ENCODE results near the gene RPS27. TPM values are rescaled to one million over a fixed set of nuclear protein-coding genes. Genes with fewer than 3 reads are reported as not detected.

The RPS27 gene
- total and polyA plus RNA-seq, 2 donors (not counting 1 experiment from before 2014, with no cell fraction given): 4,812 to 15,978 TPM

- TF ChIP-seq CTCF (IDR thresholded peaks at IDR 0.05): no peak
- TF ChIP-seq EZH2 (IDR thresholded peaks at IDR 0.05; ENCODE audit: borderline replicate concordance, insufficient read depth, low read depth, low read length, poor library complexity, severe bottlenecking): no peak
- no peak overlapping the region for H3K27ac ChIP-seq (ENCODE audit: low read length in 2 of 2)
- DNase-seq (no peak), ATAC-seq (ENCODE audit: low read depth) (no peak)
- Mint-ChIP-seq H3K27ac (peak overlapping the region; percentile 75), H3K27me3 (no peaks in the 10 kb centered on the region), H3K4me3 (no peak overlapping the region), H3K9me3 (ENCODE audit: insufficient read depth) (no peaks in the 10 kb centered on the region), H3K4me1 (peaks cover 38% of the 10 kb centered on the region)
- peaks cover 0 to 28% of the 10 kb centered on the region in 2 experiments for H3K36me3 ChIP-seq (replicated peaks in 1 of 2; ENCODE audit: control extremely low read depth in 1 of 2, control insufficient read depth in 1 of 2, extremely low read depth in 1 of 2, insufficient read depth in 2 of 2, low read length in 1 of 2)
- no peaks in the 10 kb centered on the region for H3K27me3 ChIP-seq (replicated peaks in 1 of 4; ENCODE audit: control extremely low read depth in 1 of 4, control insufficient read depth in 3 of 4, insufficient read depth in 4 of 4, low read length in 3 of 4)
- no peaks in the 10 kb centered on the region for H3K9me3 ChIP-seq (ENCODE audit: control extremely low read depth in 1 of 3, control insufficient read depth in 2 of 3, insufficient read depth in 1 of 3, low read length in 2 of 3)
- no peak overlapping the region for H3K4me3 ChIP-seq (ENCODE audit: control extremely low read depth in 1 of 5, extremely low read depth in 1 of 5, insufficient read depth in 1 of 5, low read depth in 2 of 5, low read length in 4 of 5)
- peaks cover 7% of the 10 kb centered on the region for H4K20me1 ChIP-seq (ENCODE audit: control insufficient read depth, insufficient read depth, low read length, poor library complexity, severe bottlenecking)
- no peak overlapping the region for H3K9ac ChIP-seq (ENCODE audit: low read length)
- intact Hi-C loops (cut with micrococcal nuclease): no loop called here
- POLR2A ChIA-PET: interaction anchor here (1.2 kb wide), 1 partner anchor 14 kb away, joined by 3 read pairs; no protein-coding TSS in a partner anchor
- peaks cover 26% of the 10 kb centered on the region for H3K79me2 ChIP-seq (ENCODE audit: control insufficient read depth, insufficient read depth, low read length)
- CTCF ChIA-PET: interaction anchor here (1.7 kb wide), 1 partner anchor 14 kb away, joined by 8 read pairs; the partner anchor contains the start of gene RAB13
- H2AFZ ChIP-seq (ENCODE audit: insufficient read depth, low read depth, low read length, poor library complexity, severe bottlenecking): no peak overlapping the region
- peaks cover 26 to 31% of the 10 kb centered on the region in 2 donors for H3K4me1 ChIP-seq (ENCODE audit: control insufficient read depth in 2 of 2, insufficient read depth in 2 of 2, low read length in 2 of 2)
- H3K4me2 ChIP-seq (replicated peaks; ENCODE audit: low read depth, low read length, poor library complexity, severe bottlenecking): no peak overlapping the region
- WGBS (ENCODE audit: insufficient coverage): 100% methylated on average over 3 of the region's 3 CpGs
Observed at GRCh38 chr1:153973071-153973470, 17.5 kb upstream of the RPS27 start.

GRCh38 chr1:153973525-153973924 is 17.0 kb upstream of the RPS27 start:
- no peak for ATAC-seq (ENCODE audit: low read depth)

More at GRCh38 chr1:153973525-153973924, 17.0 kb upstream of the RPS27 start:
- Histone ChIP-seq H3K4me2 (replicated peaks; ENCODE audit: low read depth, low read length, poor library complexity, severe bottlenecking) (no peak overlapping the region), H3K9me3 (ENCODE audit: control extremely low read depth in 1 of 3, control insufficient read depth in 2 of 3, insufficient read depth in 1 of 3, low read length in 2 of 3) (no peaks in the 10 kb centered on the region), H3K79me2 (ENCODE audit: control insufficient read depth, insufficient read depth, low read length) (peaks cover 26% of the 10 kb centered on the region), H4K20me1 (ENCODE audit: control insufficient read depth, insufficient read depth, low read length, poor library complexity, severe bottlenecking) (peaks cover 7% of the 10 kb centered on the region), H3K36me3 (replicated peaks in 1 of 2; ENCODE audit: control extremely low read depth in 1 of 2, control insufficient read depth in 1 of 2, extremely low read depth in 1 of 2, insufficient read depth in 2 of 2, low read length in 1 of 2) (peaks cover 0 to 28% of the 10 kb centered on the region in 2 experiments), H3K9ac (ENCODE audit: low read length) (no peak overlapping the region), H3K27ac (ENCODE audit: low read length in 2 of 2) (no peak overlapping the region), H3K4me3 (ENCODE audit: control extremely low read depth in 1 of 5, extremely low read depth in 1 of 5, insufficient read depth in 1 of 5, low read depth in 2 of 5, low read length in 4 of 5) (no peak overlapping the region), H2AFZ (ENCODE audit: insufficient read depth, low read depth, low read length, poor library complexity, severe bottlenecking) (no peak overlapping the region), H3K27me3 (replicated peaks in 1 of 4; ENCODE audit: control extremely low read depth in 1 of 4, control insufficient read depth in 3 of 4, insufficient read depth in 4 of 4, low read length in 3 of 4) (no peaks in the 10 kb centered on the region), H3K4me1 (ENCODE audit: control insufficient read depth in 2 of 2, insufficient read depth in 2 of 2, low read length in 2 of 2) (peaks cover 25 to 31% of the 10 kb centered on the region in 2 donors)
- POLR2A ChIA-PET: no interaction called here
- 90% methylated on average over 7 of the region's 7 CpGs for WGBS (ENCODE audit: insufficient coverage)
- no peak overlapping the region for H3K4me3 Mint-ChIP-seq
- CTCF ChIA-PET: interaction anchor here (1.0 kb wide), 1 partner anchor 17 kb away, joined by 3 read pairs; no protein-coding TSS in a partner anchor
- H3K4me1 Mint-ChIP-seq: peaks cover 39% of the 10 kb centered on the region
- H3K27ac Mint-ChIP-seq: no peak overlapping the region
- intact Hi-C loops (cut with micrococcal nuclease): no loop called here
- no peak for DNase-seq
- no peaks in the 10 kb centered on the region for H3K27me3 Mint-ChIP-seq
- TF ChIP-seq EZH2 (IDR thresholded peaks at IDR 0.05; ENCODE audit: borderline replicate concordance, insufficient read depth, low read depth, low read length, poor library complexity, severe bottlenecking) (no peak), CTCF (IDR thresholded peaks at IDR 0.05) (no peak)
- H3K9me3 Mint-ChIP-seq (ENCODE audit: insufficient read depth): no peaks in the 10 kb centered on the region
